OCI-LY7 (cell line): Measurements from ENCODE around the gene IL4I1. TPM values are rescaled to one million over a fixed set of nuclear protein-coding genes. Genes with fewer than 3 reads are reported as not detected.
A peak's percentile ranks its signal among the peaks of the same experiment; 100 is the strongest.

ENCODE experiments used
- BruUV-seq: library from RNA; stranded (reverse); fragments of 400-500 nt; replicated peaks from 2 replicates; lab custom pipeline; 2021; lab: Mats Ljungman, UMichigan
- CTCF ChIA-PET: fragments of 300-600 bp; sonication (Branson Sonifier 250); formaldehyde crosslinking; loops from one replicate; lab custom pipeline; 2022; ENCODE audit warnings: antibody characterized with exemption; ENCODE audit not compliant: unreplicated experiment; lab: Charles Lee
- POLR2A ChIA-PET: fragments of 300-600 bp; sonication (Branson Sonifier 250); formaldehyde crosslinking; loops from one replicate; lab custom pipeline; 2022; ENCODE audit warnings: antibody characterized with exemption; lab: Charles Lee
- DNase-seq: peaks from one replicate; pipeline ENCODE4 v3.0.0-alpha.2; 2015; ENCODE audit warnings: low spot score
- H2AFZ ChIP-seq: fragments of 200-600 bp; sonication (generic), shearing (Covaris generic); 2 replicates; pipeline ENCODE4 v1.6.1; 2014; ENCODE audit warnings: mild to moderate bottlenecking, antibody characterized with exemption, low read length, moderate library complexity
- H3K27ac ChIP-seq: fragments of 200-600 bp; sonication (generic); 2 replicates; pipeline ENCODE4 v1.5.1; 2014; ENCODE audit warnings: mixed run types, low read depth, mild to moderate bottlenecking, moderate library complexity, low read length, inconsistent platforms; ENCODE audit not compliant: poor library complexity, severe bottlenecking
- H3K36me3 ChIP-seq: fragments of 200-600 bp; sonication (generic); 2 replicates; pipeline ENCODE4 v1.6.1; 2014; ENCODE audit warnings: mild to moderate bottlenecking, antibody characterized with exemption, low read length, moderate library complexity, mixed read lengths; ENCODE audit not compliant: insufficient read depth
- H3K4me1 ChIP-seq: fragments of 200-600 bp; sonication (generic); 2 replicates; pipeline ENCODE4 v1.5.1; 2014; ENCODE audit warnings: mild to moderate bottlenecking, low read length; ENCODE audit not compliant: insufficient read depth, poor library complexity, severe bottlenecking
- H3K4me2 ChIP-seq: fragments of 200-600 bp; sonication (generic); 2 replicates; pipeline ENCODE4 v1.6.1; 2014; ENCODE audit warnings: mild to moderate bottlenecking, low read length
- H3K4me3 ChIP-seq: fragments of 200-600 bp; sonication (generic); 2 replicates; pipeline ENCODE4 v1.5.1; 2014; ENCODE audit warnings: mild to moderate bottlenecking, low read depth, low read length; ENCODE audit not compliant: poor library complexity, severe bottlenecking
- H3K79me2 ChIP-seq: fragments of 200-600 bp; sonication (generic); 2 replicates; pipeline ENCODE4 v1.6.1; 2016; ENCODE audit warnings: low read depth, mild to moderate bottlenecking, low read length, moderate library complexity, mixed read lengths; ENCODE audit not compliant: insufficient read depth
- H3K9me2 ChIP-seq: fragments of 200-600 bp; sonication (generic); 2 replicates; pipeline ENCODE4 v1.6.1; 2016; ENCODE audit warnings: mild to moderate bottlenecking, low read length, mixed read lengths; ENCODE audit not compliant: insufficient read depth
- H3K9me3 ChIP-seq: fragments of 200-600 bp; sonication (generic); 2 replicates; pipeline ENCODE4 v1.6.1; 2014; ENCODE audit warnings: mild to moderate bottlenecking, mixed run types, low read length, mixed read lengths
- H4K20me1 ChIP-seq: fragments of 200-600 bp; sonication (generic); 2 replicates; pipeline ENCODE4 v1.6.1; 2014; ENCODE audit warnings: mild to moderate bottlenecking, antibody characterized with exemption, low read length, moderate library complexity, mixed read lengths; ENCODE audit not compliant: insufficient read depth
- CTCF ChIP-seq: fragments of 200-600 bp; sonication (generic); conservative IDR thresholded peaks from 2 replicates; pipeline ENCODE4 v1.5.1; 2014; ENCODE audit warnings: mild to moderate bottlenecking, antibody characterized with exemption, low read length, moderate library complexity, mixed read lengths
- EZH2phosphoT487 ChIP-seq: fragments of 200-600 bp; sonication (generic); IDR thresholded peaks from 2 replicates; pipeline ENCODE4 v1.6.1; 2018; ENCODE audit warnings: low read depth, borderline replicate concordance, mild to moderate bottlenecking, mixed run types, antibody characterized with exemption, low read length, moderate library complexity, mixed read lengths
- intact Hi-C: fragments of 100-400 bp; cut with micrococcal nuclease; formaldehyde crosslinking; loops from one replicate; pipeline ENCODE4 v1.10.0; 2022; ENCODE audit not compliant: unreplicated experiment
- total RNA-seq, 2 experiments: library from RNA; depleted of rRNA in 1 of 2; stranded (reverse); fragments of >200 nt in 1 of 2; shearing (Covaris generic) in 1 of 2; gene quantifications; 2 replicates each; pipeline ENCODE4 v1.2.3, GENCODE V29; 2014 to 2022

The IL4I1 gene
- total RNA-seq, 2 experiments from 2014 or later = 0.25 to 1.7 TPM

GRCh38 chr19:49931293-49932040, 34.8 kb upstream of the IL4I1 start:
- peak overlapping the region; percentile 91 for H3K4me3 ChIP-seq
- CTCF ChIA-PET = no interaction called here
- intact Hi-C loops = loop anchor here (1.0 kb wide), 1 partner anchor 50 kb away; no protein-coding TSS in a partner anchor
- H3K79me2 ChIP-seq = peaks cover 55% of the 10 kb centered on the region
- peak overlapping the region; percentile 90 for H3K27ac ChIP-seq
- TF ChIP-seq CTCF (no peak), EZH2phosphoT487 (no peak)
- DNase-seq = no peak
- peaks cover 34% of the 10 kb centered on the region for H3K4me1 ChIP-seq
- H3K36me3 ChIP-seq = peaks cover 66% of the 10 kb centered on the region
- peak overlapping the region; percentile 92 for H3K4me2 ChIP-seq
- POLR2A ChIA-PET = interaction anchor here (0.6 kb wide), 1 partner anchor 32 kb away, joined by 4 read pairs; no protein-coding TSS in a partner anchor
- H3K9me3 ChIP-seq = no peaks in the 10 kb centered on the region
- H3K9me2 ChIP-seq = no peaks in the 10 kb centered on the region
- H4K20me1 ChIP-seq = peaks cover 28% of the 10 kb centered on the region
- BruUV-seq = TSS peak; percentile 28
- H2AFZ ChIP-seq = no peak overlapping the region

- Histone ChIP-seq H3K4me3 (peak overlapping the region; percentile 91), H3K9me3 (no peaks in the 10 kb centered on the region), H4K20me1 (peaks cover 28% of the 10 kb centered on the region), H3K79me2 (peaks cover 64% of the 10 kb centered on the region), H3K36me3 (peaks cover 74% of the 10 kb centered on the region), H3K9me2 (no peaks in the 10 kb centered on the region), H3K4me2 (peak overlapping the region; percentile 92), H3K4me1 (peaks cover 42% of the 10 kb centered on the region), H2AFZ (no peak overlapping the region), H3K27ac (peak overlapping the region; percentile 90)
- CTCF ChIA-PET = no interaction called here
- POLR2A ChIA-PET = no interaction called here
- peak; percentile 54 for DNase-seq
- TF ChIP-seq EZH2phosphoT487 (no peak), CTCF (no peak)
- BruUV-seq = no TSS peak
- intact Hi-C loops = loop anchor here (1.0 kb wide), 1 partner anchor 51 kb away; no protein-coding TSS in a partner anchor
Observed at GRCh38 chr19:49930483-49931011, 33.9 kb upstream of the IL4I1 start.
